Mesodermal cell (in vitro differentiated cells): ENCODE results near the gene MTOR.
"Not testable (repeated sequence)": the region's sequence is repeated elsewhere in the genome, so short reads cannot be mapped to it uniquely, and the experiment has no call there.

Experiments used
- H3K27ac ChIP-seq: 2 replicates; pipeline ENCODE4 v1.7.0; 2013; ENCODE audit warnings: mild to moderate bottlenecking, low read depth, low read length, moderate library complexity; ENCODE audit not compliant: severe bottlenecking
- H3K36me3 ChIP-seq: 2 replicates; pipeline ENCODE4 v1.7.1; 2013; ENCODE audit warnings: mild to moderate bottlenecking, low read length, moderate library complexity; ENCODE audit not compliant: control insufficient read depth, insufficient read depth
- H3K4me1 ChIP-seq: one replicate; pipeline ENCODE4 v1.7.1; 2013; ENCODE audit warnings: mild to moderate bottlenecking, low read length; ENCODE audit not compliant: insufficient read depth, control insufficient read depth, poor library complexity, severe bottlenecking
- H3K4me3 ChIP-seq: 2 replicates; pipeline ENCODE4 v1.7.0; 2013; ENCODE audit warnings: low read length, control low read depth, mild to moderate bottlenecking; ENCODE audit not compliant: insufficient read depth, poor library complexity, severe bottlenecking; ENCODE audit errors: extremely low read depth
- H3K9me3 ChIP-seq: 2 replicates; pipeline ENCODE4 v1.7.1; 2013; ENCODE audit warnings: mild to moderate bottlenecking, low read length, moderate library complexity; ENCODE audit not compliant: control insufficient read depth
- WGBS, 2 experiments: methylation state at CpG; one replicate each; pipeline ENCODE4 v1.1.5; 2013; ENCODE audit warnings: missing lambda C conversion rate in 2 of 2; ENCODE audit not compliant: insufficient coverage in 2 of 2; 5-methylcytosine and 5-hydroxymethylcytosine counted together

The MTOR gene

GRCh38 chr1:11179749-11180148 lies 82.6 kb downstream of the MTOR start:
- Histone ChIP-seq H3K4me1 (peaks cover 47% of the 10 kb centered on the region), H3K36me3 (peaks cover 56% of the 10 kb centered on the region), H3K27ac (peak overlapping the region; percentile 45)
- H3K9me3 ChIP-seq, H3K4me3 ChIP-seq: not testable (repeated sequence)
- WGBS, 2 experiments, result 96 to 100% methylated on average over 2 to 3 of the region's 3 CpGs

- Histone ChIP-seq H3K4me3 (no peak overlapping the region), H3K9me3 (no peaks in the 10 kb centered on the region), H3K4me1 (peaks cover 47% of the 10 kb centered on the region), H3K27ac (no peak overlapping the region), H3K36me3 (peaks cover 50% of the 10 kb centered on the region)
Measured at GRCh38 chr1:11179125-11179524, 83.2 kb downstream of the MTOR start.

GRCh38 chr1:11178021-11179015 lies 84.0 kb downstream of the MTOR start:
- Histone ChIP-seq H3K27ac (peak overlapping the region; percentile 5), H3K9me3 (no peaks in the 10 kb centered on the region), H3K4me3 (no peak overlapping the region), H3K4me1 (peaks cover 47% of the 10 kb centered on the region), H3K36me3 (peaks cover 49% of the 10 kb centered on the region)
- WGBS, 2 experiments, result 61 to 86% methylated on average over 7 of the region's 7 CpGs

- no peak overlapping the region for H3K4me3 ChIP-seq
- no peaks in the 10 kb centered on the region for H3K9me3 ChIP-seq
- WGBS, 2 experiments, result 87 to 91% methylated on average over 10 to 11 of the region's 11 CpGs
- H3K4me1 ChIP-seq, result peaks cover 47% of the 10 kb centered on the region
- peaks cover 43% of the 10 kb centered on the region for H3K36me3 ChIP-seq
- H3K27ac ChIP-seq, result peak overlapping the region; percentile 69
Measured at GRCh38 chr1:11176081-11176706, 86.2 kb downstream of the MTOR start.

DNA sequence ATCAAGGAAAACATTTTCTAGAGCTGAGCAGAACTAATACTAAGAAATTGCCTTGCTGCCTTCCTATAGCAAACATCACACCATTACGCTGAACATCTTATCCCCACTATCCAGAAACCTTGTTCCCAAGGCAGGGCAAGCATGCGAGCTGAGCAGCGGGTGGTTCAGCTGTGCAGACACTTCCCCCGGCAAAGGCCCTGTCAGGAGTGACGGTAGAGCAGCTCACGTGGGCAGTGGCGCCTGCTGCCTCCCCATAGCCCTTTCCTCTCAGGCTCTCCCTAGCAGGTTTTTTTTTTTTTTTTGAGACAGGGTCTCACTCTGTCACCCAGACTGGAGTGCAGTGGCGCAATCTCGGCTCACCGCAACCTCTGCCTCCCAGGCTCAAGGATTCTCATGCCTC lies 86.9 kb downstream of the MTOR start:
- peaks cover 45% of the 10 kb centered on the region for H3K4me1 ChIP-seq
- H3K9me3 ChIP-seq, result no peaks in the 10 kb centered on the region
- H3K27ac ChIP-seq, result no peak overlapping the region
- 88 to 94% methylated on average over 7 to 9 of the region's 10 CpGs for WGBS, 2 experiments
- H3K36me3 ChIP-seq, result peaks cover 36% of the 10 kb centered on the region
- H3K4me3 ChIP-seq, result no peak overlapping the region

DNA sequence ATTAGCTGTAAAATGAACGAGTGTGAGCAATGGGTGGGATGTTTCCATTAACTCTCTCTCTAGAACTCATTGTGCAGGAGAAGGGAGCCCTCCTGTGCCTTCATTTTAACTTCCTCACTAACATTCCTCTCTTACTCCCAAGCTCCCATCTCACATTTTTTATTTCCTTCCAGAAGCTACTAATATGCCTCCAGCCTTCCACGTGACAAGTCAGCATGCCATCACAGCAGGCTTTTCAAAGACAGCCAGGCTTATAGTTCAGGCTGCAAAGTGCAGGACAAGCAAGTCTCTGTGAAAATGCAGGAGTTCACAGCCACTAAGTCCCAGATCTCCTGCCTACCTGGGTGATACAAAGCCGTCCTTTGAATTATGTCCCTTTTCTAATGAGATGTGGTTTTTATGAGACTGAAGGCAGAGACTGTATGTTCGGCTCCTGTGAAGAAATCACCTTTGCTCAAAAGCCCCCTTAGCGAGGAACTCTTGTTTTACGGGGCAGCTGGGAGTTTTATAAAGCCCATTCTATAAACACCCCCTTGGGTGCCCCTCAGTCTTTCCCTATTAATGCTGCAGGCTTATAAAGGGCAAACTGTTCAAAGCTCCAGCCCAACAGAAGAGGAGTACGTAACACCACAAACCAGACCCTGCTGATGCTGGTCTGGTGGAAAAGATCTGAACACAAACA lies 87.9 kb downstream of the MTOR start:
- Histone ChIP-seq H3K4me3 (no peak overlapping the region), H3K9me3 (no peaks in the 10 kb centered on the region), H3K27ac (no peak overlapping the region), H3K4me1 (peaks cover 35% of the 10 kb centered on the region), H3K36me3 (peaks cover 36% of the 10 kb centered on the region)
- WGBS, 2 experiments, result 89 to 94% methylated on average over 5 to 6 of the region's 7 CpGs

DNA sequence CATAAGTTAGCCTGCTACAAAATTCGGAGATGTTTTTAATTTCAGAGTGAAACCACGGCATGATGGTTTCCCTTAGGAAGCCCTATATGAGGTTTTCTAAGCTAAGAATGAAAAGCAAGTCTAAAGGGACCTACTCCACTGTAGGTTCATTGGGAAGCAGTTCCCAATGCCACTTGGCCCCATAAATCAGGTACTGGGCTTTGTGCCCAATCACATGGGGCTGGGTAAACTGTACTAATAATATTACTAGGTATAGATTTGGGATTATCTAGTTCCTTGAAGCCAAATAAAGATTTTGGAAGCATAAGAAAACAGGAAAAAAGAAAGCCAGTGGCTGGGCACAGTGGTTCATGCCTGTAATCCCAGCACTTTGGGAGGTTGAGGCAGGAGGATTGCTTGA lies 92.2 kb downstream of the MTOR start:
- 94 to 100% methylated on average over 2 of the region's 2 CpGs for WGBS, 2 experiments
- H3K36me3 ChIP-seq, result peaks cover 28% of the 10 kb centered on the region
- no peak overlapping the region for H3K4me3 ChIP-seq
- no peaks in the 10 kb centered on the region for H3K9me3 ChIP-seq
- no peak overlapping the region for H3K27ac ChIP-seq
- no peaks in the 10 kb centered on the region for H3K4me1 ChIP-seq

DNA sequence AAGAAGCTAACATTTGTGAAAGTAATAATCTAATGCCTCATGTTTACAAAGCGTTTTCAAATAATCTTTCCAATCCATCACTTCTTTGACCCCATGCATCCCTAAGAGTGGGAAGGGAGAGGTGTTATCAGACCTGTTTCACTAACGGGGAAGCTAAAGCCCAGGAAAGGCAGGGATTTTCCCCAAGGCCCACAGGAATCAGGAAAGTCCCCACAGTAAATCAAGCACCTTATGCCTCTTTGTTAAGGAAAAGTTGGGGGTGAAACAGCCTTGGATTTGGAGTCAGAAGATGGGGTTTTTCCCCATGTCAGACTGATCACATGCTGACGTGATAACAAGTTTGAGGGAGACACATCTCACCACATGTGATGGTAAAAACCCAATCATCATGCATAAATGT lies 93.1 kb downstream of the MTOR start:
- Histone ChIP-seq H3K4me1 (no peaks in the 10 kb centered on the region), H3K4me3 (no peak overlapping the region), H3K36me3 (peaks cover 29% of the 10 kb centered on the region), H3K27ac (no peak overlapping the region), H3K9me3 (no peaks in the 10 kb centered on the region)
- WGBS, 2 experiments, result no CpG with 5 or more reads among the region's 3 CpGs

- Histone ChIP-seq H3K36me3 (peaks cover 30% of the 10 kb centered on the region), H3K27ac (no peak overlapping the region), H3K9me3 (no peaks in the 10 kb centered on the region), H3K4me3 (no peak overlapping the region), H3K4me1 (no peaks in the 10 kb centered on the region)
- WGBS, 2 experiments, result 100% methylated on average over 1 of the region's 1 CpG; no CpG with 5 or more reads in 1 of the 2 experiments
Measured at GRCh38 chr1:11168731-11169130, 93.6 kb downstream of the MTOR start.

- H3K4me3 ChIP-seq, H3K9me3 ChIP-seq, H3K27ac ChIP-seq, H3K4me1 ChIP-seq: not testable (repeated sequence)
- H3K36me3 ChIP-seq, result peaks cover 25% of the 10 kb centered on the region
- WGBS, 2 experiments, result 89 to 92% methylated on average over 4 to 5 of the region's 5 CpGs
Measured at GRCh38 chr1:11166744-11167143, 95.6 kb downstream of the MTOR start.
